ENCODE data around the gene COP1. TPM values are rescaled to one million over a fixed set of nuclear protein-coding genes. Genes with fewer than 3 reads are reported as not detected.

COP1 gene
- total and polyA plus RNA-seq, 2 of the 8 experiments (the other 6 are each of a cell fraction or from before 2014, with no cell fraction given) = 26.2 to 44.9 TPM

GRCh38 chr1:176110203-176110602, 96.9 kb downstream of the COP1 start:
- Histone ChIP-seq H3K56ac (replicated peaks; ENCODE audit: insufficient read length, low read depth, low read length) (no peak overlapping the region), H4K5ac (ENCODE audit: insufficient read length, low read depth, low read length) (no peak overlapping the region), H3K36me3 (ENCODE audit: control insufficient read depth in 2 of 4, insufficient read depth in 4 of 4, low read length in 3 of 4) (no peaks in the 10 kb centered on the region), H2BK12ac (ENCODE audit: low read depth, low read length) (no peak overlapping the region), H3K79me2 (ENCODE audit: control insufficient read depth in 1 of 2, insufficient read depth in 2 of 2, low read length in 2 of 2) (no peaks in the 10 kb centered on the region), H4K8ac (ENCODE audit: extremely low read depth, insufficient read depth, low read length) (no peak overlapping the region), H4K91ac (replicated peaks; ENCODE audit: insufficient read length, low read length) (no peak overlapping the region), H4K20me1 (replicated peaks in 1 of 2; ENCODE audit: control insufficient read depth in 1 of 2, insufficient read depth in 2 of 2, low read length in 2 of 2) (no peaks in the 10 kb centered on the region), H2AFZ (ENCODE audit: low read length) (no peak overlapping the region), H2BK5ac (ENCODE audit: low read depth, low read length) (no peak overlapping the region), H2BK20ac (ENCODE audit: low read length) (no peak overlapping the region), H3K27ac (ENCODE audit: low read depth, low read length) (no peak overlapping the region), H2BK120ac (replicated peaks; ENCODE audit: low read depth, low read length) (no peak overlapping the region), H3K79me1 (ENCODE audit: low read depth, low read length) (no peaks in the 10 kb centered on the region), H3K4ac (replicated peaks; ENCODE audit: insufficient read length, low read depth, low read length) (no peak overlapping the region), H3K4me3 (ENCODE audit: extremely low read depth in 1 of 4, insufficient read depth in 2 of 4, low read depth in 3 of 4, low read length in 4 of 4) (no peak overlapping the region), H3K9me3 (ENCODE audit: insufficient read depth in 2 of 2, low read depth in 1 of 2, low read length in 1 of 2) (no peaks in the 10 kb centered on the region), H3K23me2 (ENCODE audit: low read depth, low read length) (no peaks in the 10 kb centered on the region), H3K27me3 (replicated peaks in 1 of 4; ENCODE audit: control insufficient read depth in 3 of 4, extremely low read depth in 1 of 4, insufficient read depth in 3 of 4, low read length in 3 of 4) (no peaks in the 10 kb centered on the region), H2AK5ac (ENCODE audit: low read depth, low read length) (no peak overlapping the region), H2BK15ac (ENCODE audit: low read length) (no peak overlapping the region), H3K4me2 (ENCODE audit: insufficient read depth in 1 of 2, low read depth in 2 of 2, low read length in 2 of 2) (no peak overlapping the region), H3K18ac (ENCODE audit: extremely low read depth, low read length) (no peak overlapping the region), H3K23ac (ENCODE audit: insufficient read length) (no peak overlapping the region), H3K14ac (ENCODE audit: insufficient read length) (no peak overlapping the region), H3K4me1 (replicated peaks in 1 of 4; ENCODE audit: control insufficient read depth in 3 of 4, insufficient read depth in 4 of 4, low read length in 3 of 4) (no peaks in the 10 kb centered on the region), H3K9ac (replicated peaks in 1 of 4; ENCODE audit: extremely low read depth in 1 of 4, low read depth in 3 of 4, low read length in 3 of 4) (no peak overlapping the region)
- CTCF ChIA-PET (ENCODE audit: partially characterized antibody) = interaction anchor here (1.7 to 2.0 kb wide), 2 partner anchors 9 to 10 kb away, joined by 5 to 6 read pairs; no protein-coding TSS in a partner anchor
- TF ChIP-seq, protein P1, sequence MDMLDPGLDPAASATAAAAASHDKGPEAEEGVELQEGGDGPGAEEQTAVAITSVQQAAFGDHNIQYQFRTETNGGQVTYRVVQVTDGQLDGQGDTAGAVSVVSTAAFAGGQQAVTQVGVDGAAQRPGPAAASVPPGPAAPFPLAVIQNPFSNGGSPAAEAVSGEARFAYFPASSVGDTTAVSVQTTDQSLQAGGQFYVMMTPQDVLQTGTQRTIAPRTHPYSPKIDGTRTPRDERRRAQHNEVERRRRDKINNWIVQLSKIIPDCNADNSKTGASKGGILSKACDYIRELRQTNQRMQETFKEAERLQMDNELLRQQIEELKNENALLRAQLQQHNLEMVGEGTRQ (IDR thresholded peaks at IDR 0.05; ENCODE audit: low read length) = no peak
- TF ChIP-seq CHD1 (IDR thresholded peaks at IDR 0.05; ENCODE audit: low read depth, low read length) (no peak), CBX5 (IDR thresholded peaks at IDR 0.05; ENCODE audit: low read depth, low read length) (no peak), BACH1 (IDR thresholded peaks at IDR 0.05; ENCODE audit: low read length) (no peak), POLR2AphosphoS5 (IDR thresholded peaks at IDR 0.05; ENCODE audit: low read depth, low read length) (no peak), FOSL1 (IDR thresholded peaks at IDR 0.05; ENCODE audit: insufficient read depth, low read depth, low read length) (no peak)
- POLR2A ChIA-PET (ENCODE audit: partially characterized antibody) = no interaction called here
- WGBS, 2 experiments (ENCODE audit: extremely low coverage in 1 of 2, insufficient coverage in 1 of 2, insufficient read length in 1 of 2, insufficient replicate concordance in 2 of 2, low coverage in 1 of 2, low lambda C conversion rate in 2 of 2, missing lambda C conversion rate in 1 of 2) = 96% methylated on average over 1 of the region's 1 CpG; no CpG with 5 or more reads in 1 of the 2 experiments
- DNase-seq (ENCODE audit: low read depth in 1 of 2, low spot score in 2 of 2) (no peak), FAIRE-seq (no peak)
